Iris pigment epithelial cell (primary cell): ENCODE data around the gene PET100.
A peak's percentile ranks its signal among the peaks of the same experiment; 100 is the strongest.

Source experiments
- DNase-seq: peaks from one replicate; pipeline ENCODE4 v3.0.0-alpha.2; 2011; ENCODE audit warnings: low read depth

Gene PET100

GRCh38 chr19:7633698-7634097 lies 4.1 kb downstream of the PET100 start, which contains the start of gene PCP2:
TSS of gene PCP2 (minus strand) at chr19:7633719. CDS start at chr19:7633457, 262 bp downstream.
- no peak for DNase-seq

GRCh38 chr19:7635670-7636069 lies 6.1 kb downstream of the PET100 start:
- no peak for DNase-seq

- no peak for DNase-seq
These were observed 6.7 kb downstream of the PET100 start for GRCh38 chr19:7636317-7636690.

- peak; percentile 31 for DNase-seq
These were observed 7.2 kb downstream of the PET100 start, which contains the start of gene STXBP2 for GRCh38 chr19:7636691-7637373. TSS of gene STXBP2 (plus strand) at chr19:7637110. CDS start at chr19:7637150, 40 bp downstream.

- peak; percentile 28 for DNase-seq
These were observed 8.0 kb downstream of the PET100 start for GRCh38 chr19:7637374-7638256.

- no peak for DNase-seq
These were observed 9.3 kb downstream of the PET100 start for GRCh38 chr19:7638802-7639465.

GRCh38 chr19:7639863-7640348 lies 10.3 kb downstream of the PET100 start:
- no peak for DNase-seq

- DNase-seq: no peak
These were observed 11.2 kb downstream of the PET100 start for GRCh38 chr19:7640803-7641202.

- DNase-seq: no peak
These were observed 12.0 kb downstream of the PET100 start for GRCh38 chr19:7641290-7642276.

GRCh38 chr19:7642295-7643030 lies 12.9 kb downstream of the PET100 start:
- no peak for DNase-seq

- no peak for DNase-seq
These were observed 13.4 kb downstream of the PET100 start for GRCh38 chr19:7643031-7643415.

GRCh38 chr19:7643629-7644549 lies 14.3 kb downstream of the PET100 start:
- peak; percentile 12 for DNase-seq

GRCh38 chr19:7644550-7644877 lies 14.9 kb downstream of the PET100 start:
- no peak for DNase-seq

GRCh38 chr19:7645163-7645562 lies 15.6 kb downstream of the PET100 start:
- DNase-seq: no peak

- no peak for DNase-seq
These were observed 16.2 kb downstream of the PET100 start for GRCh38 chr19:7645656-7646425.

- DNase-seq: no peak
These were observed 16.8 kb downstream of the PET100 start for GRCh38 chr19:7646426-7646700.

GRCh38 chr19:7647156-7647555 lies 17.6 kb downstream of the PET100 start:
- DNase-seq: no peak

- no peak for DNase-seq
These were observed 18.8 kb downstream of the PET100 start for GRCh38 chr19:7648265-7649014.
